ENCODE results near the gene MDFI.

GRCh38 chr6:41695825-41696224 lies 57.6 kb downstream of the MDFI start:
- no peak for TF ChIP-seq POLR2AphosphoS5 (IDR thresholded peaks at IDR 0.05; ENCODE audit: low read depth, low read length)
- TF ChIP-seq REST (IDR thresholded peaks at IDR 0.05; ENCODE audit: insufficient read depth in 1 of 2, low read depth in 2 of 2, low read length in 2 of 2) = no peak
- no peak for TF ChIP-seq TAF1 (IDR thresholded peaks at IDR 0.05; ENCODE audit: borderline replicate concordance, insufficient read depth, low read length)
